DND-41 (cell line): ENCODE results near the gene APOBEC3C.
A peak's percentile ranks its signal among the peaks of the same experiment; 100 is the strongest.
"Not testable (repeated sequence)": the region's sequence is repeated elsewhere in the genome, so short reads cannot be mapped to it uniquely, and the experiment has no call there.

Experiments used
- ATAC-seq: fragments of 200-7000 bp; cut with Tn5 transposase; 3 replicates; pipeline ENCODE4 v1.9.1; 2021; ENCODE audit warnings: low read depth; ENCODE audit not compliant: insufficient read depth
- DNase-seq: peaks from one replicate; pipeline ENCODE4 v3.0.0-alpha.2; 2020
- H2AFZ ChIP-seq: 2 replicates; pipeline ENCODE4 v1.6.0; 2012; ENCODE audit warnings: low read depth, low read length
- H3K27ac ChIP-seq: 2 replicates; pipeline ENCODE4 v1.5.1; 2012; ENCODE audit warnings: low read length, inconsistent platforms
- H3K27me3 ChIP-seq: fragments of 200-600 bp; sonication (generic); 2 replicates; pipeline ENCODE4 v1.6.0; 2012; ENCODE audit warnings: low read length, mild to moderate bottlenecking, inconsistent platforms; ENCODE audit not compliant: insufficient read depth, poor library complexity
- H3K36me3 ChIP-seq: 2 replicates; pipeline ENCODE4 v1.5.1; 2012; ENCODE audit warnings: low read length, inconsistent platforms; ENCODE audit not compliant: insufficient read depth
- H3K4me1 ChIP-seq: 2 replicates; pipeline ENCODE4 v1.5.1; 2012; ENCODE audit warnings: mild to moderate bottlenecking, low read length; ENCODE audit not compliant: insufficient read depth
- H3K4me2 ChIP-seq: 2 replicates; pipeline ENCODE4 v1.6.0; 2012; ENCODE audit warnings: mild to moderate bottlenecking, moderate library complexity, low read length, inconsistent platforms; ENCODE audit not compliant: insufficient read depth
- H3K4me3 ChIP-seq, 2 experiments: fragments of 200-600 bp in 1 of 2; shearing (Covaris generic) in 1 of 2; 2 replicates each; pipeline ENCODE4 v1.5.1; 2012 to 2016; ENCODE audit warnings: inconsistent platforms in 2 of 2, low read length in 2 of 2, mild to moderate bottlenecking in 2 of 2, low read depth in 1 of 2, moderate library complexity in 1 of 2
- H3K79me2 ChIP-seq: 2 replicates; pipeline ENCODE4 v1.6.0; 2012; ENCODE audit warnings: low read length, inconsistent platforms; ENCODE audit not compliant: insufficient read depth
- H3K9ac ChIP-seq: 2 replicates; pipeline ENCODE4 v1.6.0; 2012; ENCODE audit warnings: low read depth, mild to moderate bottlenecking, inconsistent platforms, low read length, moderate library complexity
- H3K9me3 ChIP-seq: 2 replicates; pipeline ENCODE4 v1.5.1; 2012; ENCODE audit warnings: low read length, moderate library complexity, mild to moderate bottlenecking, inconsistent platforms; ENCODE audit not compliant: insufficient read depth, severe bottlenecking
- H4K20me1 ChIP-seq: 2 replicates; pipeline ENCODE4 v1.6.0; 2012; ENCODE audit warnings: low read length; ENCODE audit not compliant: insufficient read depth
- EZH2 ChIP-seq: IDR thresholded peaks from 3 replicates; pipeline ENCODE4 v1.6.1; 2012; ENCODE audit warnings: borderline replicate concordance, low read depth, mild to moderate bottlenecking, moderate library complexity, low read length, inconsistent platforms; ENCODE audit not compliant: severe bottlenecking
- TF ChIP-seq, protein P1 (sequence below): IDR thresholded peaks from 2 replicates; pipeline ENCODE4 v1.5.1; 2012; ENCODE audit warnings: borderline replicate concordance, low read length, moderate library complexity, mild to moderate bottlenecking; ENCODE audit not compliant: poor library complexity, severe bottlenecking; ENCODE audit errors: extremely low read depth

Gene APOBEC3C

GRCh38 chr22:38996105-38996504 is 18.0 kb upstream of the APOBEC3C start:
- no peaks in the 10 kb centered on the region for H3K9me3 ChIP-seq
- no peak overlapping the region for H3K27ac ChIP-seq
- ATAC-seq = no peak
- no peak overlapping the region for H3K4me2 ChIP-seq
- DNase-seq = no peak
- H3K4me3 ChIP-seq = no peak overlapping the region
- TF ChIP-seq EZH2 = no peak
- TF ChIP-seq, protein P1, sequence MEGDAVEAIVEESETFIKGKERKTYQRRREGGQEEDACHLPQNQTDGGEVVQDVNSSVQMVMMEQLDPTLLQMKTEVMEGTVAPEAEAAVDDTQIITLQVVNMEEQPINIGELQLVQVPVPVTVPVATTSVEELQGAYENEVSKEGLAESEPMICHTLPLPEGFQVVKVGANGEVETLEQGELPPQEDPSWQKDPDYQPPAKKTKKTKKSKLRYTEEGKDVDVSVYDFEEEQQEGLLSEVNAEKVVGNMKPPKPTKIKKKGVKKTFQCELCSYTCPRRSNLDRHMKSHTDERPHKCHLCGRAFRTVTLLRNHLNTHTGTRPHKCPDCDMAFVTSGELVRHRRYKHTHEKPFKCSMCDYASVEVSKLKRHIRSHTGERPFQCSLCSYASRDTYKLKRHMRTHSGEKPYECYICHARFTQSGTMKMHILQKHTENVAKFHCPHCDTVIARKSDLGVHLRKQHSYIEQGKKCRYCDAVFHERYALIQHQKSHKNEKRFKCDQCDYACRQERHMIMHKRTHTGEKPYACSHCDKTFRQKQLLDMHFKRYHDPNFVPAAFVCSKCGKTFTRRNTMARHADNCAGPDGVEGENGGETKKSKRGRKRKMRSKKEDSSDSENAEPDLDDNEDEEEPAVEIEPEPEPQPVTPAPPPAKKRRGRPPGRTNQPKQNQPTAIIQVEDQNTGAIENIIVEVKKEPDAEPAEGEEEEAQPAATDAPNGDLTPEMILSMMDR = no peak
- no peaks in the 10 kb centered on the region for H3K36me3 ChIP-seq
- H3K79me2 ChIP-seq = no peaks in the 10 kb centered on the region
- H3K27me3 ChIP-seq = no peaks in the 10 kb centered on the region
- H2AFZ ChIP-seq = no peak overlapping the region
- H3K4me1 ChIP-seq = no peaks in the 10 kb centered on the region
- no peaks in the 10 kb centered on the region for H4K20me1 ChIP-seq
- no peak overlapping the region for H3K9ac ChIP-seq

DNA sequence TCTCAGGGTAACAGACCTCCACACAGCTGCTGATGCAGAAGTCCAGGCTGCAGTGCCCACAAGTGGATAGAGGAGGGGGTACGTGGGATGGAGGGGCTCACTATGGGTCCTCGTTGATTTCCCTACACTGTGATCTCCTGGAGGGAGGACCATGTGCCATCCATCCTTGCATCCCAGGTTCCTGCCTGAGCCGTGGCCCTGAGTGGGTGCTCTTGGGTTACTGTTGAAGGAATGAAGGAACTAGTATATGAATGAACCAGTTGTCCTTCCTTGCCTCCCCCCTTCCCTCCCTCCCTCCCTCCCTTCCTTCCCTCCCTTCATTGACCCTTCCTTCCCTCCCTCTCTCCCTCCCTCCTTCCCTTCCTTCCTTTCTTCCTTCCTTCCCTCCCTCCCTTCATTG is 16.5 kb upstream of the APOBEC3C start:
- no peak for DNase-seq

GRCh38 chr22:39003165-39003638 is 10.9 kb upstream of the APOBEC3C start:
- Histone ChIP-seq H2AFZ (no peak overlapping the region), H3K36me3 (no peaks in the 10 kb centered on the region), H3K9me3 (no peaks in the 10 kb centered on the region), H3K4me1 (peaks cover 4% of the 10 kb centered on the region; the same call in 1 of the 2 replicates), H3K4me3 (no peak overlapping the region), H3K27ac (no peak overlapping the region), H3K27me3 (no peaks in the 10 kb centered on the region), H3K79me2 (no peaks in the 10 kb centered on the region), H4K20me1 (no peaks in the 10 kb centered on the region), H3K4me2 (no peak overlapping the region), H3K9ac (no peak overlapping the region)
- TF ChIP-seq, protein P1 = peak; percentile 74
- TF ChIP-seq EZH2 = no peak
- ATAC-seq = peak; percentile 98
- DNase-seq = peak; percentile 76

More for the DNA sequence above, 16.5 kb upstream of the APOBEC3C start:
- Histone ChIP-seq H3K27ac (no peak overlapping the region), H3K9me3 (no peaks in the 10 kb centered on the region), H3K9ac (no peak overlapping the region), H3K4me2 (no peak overlapping the region), H3K4me3 (no peak overlapping the region), H2AFZ (no peak overlapping the region), H4K20me1 (no peaks in the 10 kb centered on the region), H3K27me3 (no peaks in the 10 kb centered on the region), H3K36me3 (no peaks in the 10 kb centered on the region), H3K79me2 (no peaks in the 10 kb centered on the region), H3K4me1 (no peaks in the 10 kb centered on the region)
- no peak for ATAC-seq
- TF ChIP-seq, protein P1 = no peak
- TF ChIP-seq EZH2 = no peak

DNA sequence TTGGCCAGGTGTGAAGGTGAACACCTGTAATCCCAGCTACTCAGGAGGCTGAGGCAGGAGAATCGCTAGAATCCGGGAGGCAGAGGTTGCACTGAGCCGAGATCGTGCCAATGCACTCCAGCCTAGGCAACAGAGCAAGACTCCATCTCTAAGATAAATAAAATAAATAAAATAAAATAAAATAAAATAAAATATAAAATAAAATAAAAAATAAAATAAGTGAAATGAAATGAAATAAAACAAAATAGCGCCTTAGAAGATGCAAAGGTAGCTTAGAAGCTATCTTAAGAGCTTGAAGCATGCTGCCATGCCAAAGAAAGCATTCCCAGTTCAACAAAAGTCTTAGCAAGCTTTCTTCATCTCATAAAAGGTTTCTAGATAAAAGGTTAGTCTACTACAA is 6.9 kb upstream of the APOBEC3C start:
- TF ChIP-seq, protein P1 = no peak
- no peak for TF ChIP-seq EZH2
- Histone ChIP-seq H3K4me3 (no peak overlapping the region), H3K27me3 (no peaks in the 10 kb centered on the region), H3K27ac (no peak overlapping the region), H3K79me2 (no peaks in the 10 kb centered on the region), H3K9me3 (no peaks in the 10 kb centered on the region), H2AFZ (no peak overlapping the region), H3K4me1 (peaks cover 4% of the 10 kb centered on the region; the same call in 1 of the 2 replicates), H3K9ac (no peak overlapping the region), H3K36me3 (no peaks in the 10 kb centered on the region), H3K4me2 (no peak overlapping the region), H4K20me1 (no peaks in the 10 kb centered on the region)
- DNase-seq (no peak), ATAC-seq (no peak)

GRCh38 chr22:39008271-39008850 is 5.7 kb upstream of the APOBEC3C start:
- not testable (repeated sequence) for H3K4me3 ChIP-seq, H3K27ac ChIP-seq, H4K20me1 ChIP-seq, H3K4me2 ChIP-seq, ATAC-seq, H3K27me3 ChIP-seq, DNase-seq, H3K36me3 ChIP-seq, H3K4me1 ChIP-seq, H3K9me3 ChIP-seq, H2AFZ ChIP-seq, H3K9ac ChIP-seq, H3K79me2 ChIP-seq
